Astrocyte (in vitro differentiated cells and primary cell): Measurements from ENCODE around the gene FRMD3. TPM values are rescaled to one million over a fixed set of nuclear protein-coding genes. Genes with fewer than 3 reads are reported as not detected.

ENCODE experiments used
- DNase-seq: peaks from one replicate; pipeline ENCODE4 v3.0.0-alpha.2; 2010; ENCODE audit warnings: low read depth
- FAIRE-seq: peaks from 2 replicates; lab custom pipeline; 2011; peaks lifted over from hg19 to GRCh38; lab: Jason Lieb, UNC
- H2AFZ ChIP-seq: 2 replicates; pipeline ENCODE4 v1.6.0; 2012; ENCODE audit warnings: low read depth, low read length, inconsistent platforms
- H3K27ac ChIP-seq: 2 replicates; pipeline ENCODE4 v1.5.1; 2011; ENCODE audit warnings: low read depth, low read length, inconsistent platforms
- H3K27me3 ChIP-seq: 2 replicates; pipeline ENCODE4 v1.6.0; 2011; ENCODE audit warnings: low read length, inconsistent platforms; ENCODE audit not compliant: insufficient read depth
- H3K36me3 ChIP-seq: 2 replicates; pipeline ENCODE4 v1.5.1; 2011; ENCODE audit warnings: low read length, inconsistent platforms; ENCODE audit not compliant: insufficient read depth
- H3K4me1 ChIP-seq: 2 replicates; pipeline ENCODE4 v1.5.1; 2011; ENCODE audit warnings: low read length, inconsistent platforms; ENCODE audit not compliant: insufficient read depth
- H3K4me2 ChIP-seq: 2 replicates; pipeline ENCODE4 v1.6.0; 2012; ENCODE audit warnings: low read length, inconsistent platforms
- H3K4me3 ChIP-seq: 2 replicates; pipeline ENCODE4 v1.5.1; 2011; ENCODE audit warnings: low read depth, mild to moderate bottlenecking, low read length, inconsistent platforms; ENCODE audit not compliant: insufficient read depth
- H3K79me2 ChIP-seq: 2 replicates; pipeline ENCODE4 v1.6.0; 2012; ENCODE audit warnings: mild to moderate bottlenecking, low read length, inconsistent platforms; ENCODE audit not compliant: insufficient read depth
- H3K9ac ChIP-seq: 2 replicates; pipeline ENCODE4 v1.6.0; 2012; ENCODE audit warnings: mild to moderate bottlenecking, low read length, inconsistent platforms
- H3K9me3 ChIP-seq: 2 replicates; pipeline ENCODE4 v1.5.1; 2012; ENCODE audit warnings: low read depth, mild to moderate bottlenecking, low read length, inconsistent platforms; ENCODE audit not compliant: insufficient read depth
- H4K20me1 ChIP-seq: 2 replicates; pipeline ENCODE4 v1.6.0; 2012; ENCODE audit warnings: low read length, inconsistent platforms; ENCODE audit not compliant: insufficient read depth
- H3K27ac Mint-ChIP-seq: one replicate; pipeline ENCODE4 v1.8.0; 2021; ENCODE audit warnings: mild to moderate bottlenecking, mixed read lengths; ENCODE audit not compliant: unreplicated experiment
- H3K27me3 Mint-ChIP-seq: one replicate; pipeline ENCODE4 v1.8.0; 2021; ENCODE audit warnings: low read depth, mixed read lengths; ENCODE audit not compliant: unreplicated experiment
- H3K36me3 Mint-ChIP-seq: one replicate; pipeline ENCODE4 v1.8.0; 2021; ENCODE audit warnings: low read depth, mixed read lengths; ENCODE audit not compliant: unreplicated experiment
- H3K4me1 Mint-ChIP-seq: one replicate; pipeline ENCODE4 v1.8.0; 2021; ENCODE audit warnings: low read depth, mixed read lengths; ENCODE audit not compliant: unreplicated experiment
- H3K4me3 Mint-ChIP-seq: one replicate; pipeline ENCODE4 v1.8.0; 2021; ENCODE audit warnings: mild to moderate bottlenecking, moderate library complexity, mixed read lengths; ENCODE audit not compliant: unreplicated experiment
- H3K9me3 Mint-ChIP-seq: one replicate; pipeline ENCODE4 v1.8.0; 2021; ENCODE audit warnings: mild to moderate bottlenecking, mixed read lengths; ENCODE audit not compliant: unreplicated experiment
- EZH2 ChIP-seq: IDR thresholded peaks from 2 replicates; pipeline ENCODE4 v1.6.1; 2012; ENCODE audit warnings: mild to moderate bottlenecking, low read length, inconsistent platforms; ENCODE audit not compliant: insufficient read depth
- total RNA-seq: library from RNA; stranded (reverse); gene quantifications from 2 replicates; pipeline ENCODE4 v1.2.1, GENCODE V29; 2021
- TF ChIP-seq, protein P1 (sequence below): IDR thresholded peaks from 2 replicates; pipeline ENCODE4 v1.5.1; 2011; ENCODE audit warnings: low read depth, mild to moderate bottlenecking, inconsistent platforms, low read length, moderate library complexity; ENCODE audit not compliant: insufficient read depth

FRMD3 gene
- total RNA-seq, 1 donor from 2014 or later = 0.39 TPM

DNA sequence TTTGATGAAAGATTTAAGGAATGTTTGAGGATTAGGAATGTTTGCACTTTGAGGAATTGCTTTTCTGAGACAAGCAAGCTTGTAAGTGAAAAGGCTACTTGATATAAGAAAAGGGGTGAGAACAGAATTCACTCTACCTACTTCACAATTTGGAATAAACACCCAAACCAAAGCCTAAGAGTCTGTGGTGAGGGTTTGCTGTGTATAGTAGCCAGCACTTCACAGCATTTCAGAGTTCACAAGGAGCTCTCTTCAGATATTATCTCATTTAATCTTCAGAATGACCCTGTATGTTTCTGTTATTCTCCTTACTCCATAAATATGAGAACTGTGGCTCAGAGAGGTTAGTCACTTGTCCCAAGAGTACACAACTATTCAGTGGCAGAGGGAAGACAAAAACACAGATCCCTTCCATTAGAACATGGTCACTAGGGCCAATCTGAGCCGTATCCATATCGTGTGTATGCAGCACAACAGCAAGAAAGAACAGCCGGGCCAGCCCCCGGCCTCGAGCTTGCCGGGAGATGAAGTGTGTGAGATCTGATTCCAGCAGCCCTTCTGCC, 92.4 kb downstream of the FRMD3 start:
- no peaks in the 10 kb centered on the region for H3K4me1 ChIP-seq
- H3K4me1 Mint-ChIP-seq = no peaks in the 10 kb centered on the region
- no peak for TF ChIP-seq EZH2
- TF ChIP-seq, protein P1, sequence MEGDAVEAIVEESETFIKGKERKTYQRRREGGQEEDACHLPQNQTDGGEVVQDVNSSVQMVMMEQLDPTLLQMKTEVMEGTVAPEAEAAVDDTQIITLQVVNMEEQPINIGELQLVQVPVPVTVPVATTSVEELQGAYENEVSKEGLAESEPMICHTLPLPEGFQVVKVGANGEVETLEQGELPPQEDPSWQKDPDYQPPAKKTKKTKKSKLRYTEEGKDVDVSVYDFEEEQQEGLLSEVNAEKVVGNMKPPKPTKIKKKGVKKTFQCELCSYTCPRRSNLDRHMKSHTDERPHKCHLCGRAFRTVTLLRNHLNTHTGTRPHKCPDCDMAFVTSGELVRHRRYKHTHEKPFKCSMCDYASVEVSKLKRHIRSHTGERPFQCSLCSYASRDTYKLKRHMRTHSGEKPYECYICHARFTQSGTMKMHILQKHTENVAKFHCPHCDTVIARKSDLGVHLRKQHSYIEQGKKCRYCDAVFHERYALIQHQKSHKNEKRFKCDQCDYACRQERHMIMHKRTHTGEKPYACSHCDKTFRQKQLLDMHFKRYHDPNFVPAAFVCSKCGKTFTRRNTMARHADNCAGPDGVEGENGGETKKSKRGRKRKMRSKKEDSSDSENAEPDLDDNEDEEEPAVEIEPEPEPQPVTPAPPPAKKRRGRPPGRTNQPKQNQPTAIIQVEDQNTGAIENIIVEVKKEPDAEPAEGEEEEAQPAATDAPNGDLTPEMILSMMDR = no peak
- no peaks in the 10 kb centered on the region for H3K36me3 ChIP-seq
- no peak overlapping the region for H3K27ac ChIP-seq
- H3K27me3 ChIP-seq = no peaks in the 10 kb centered on the region
- H3K4me2 ChIP-seq = no peak overlapping the region
- H3K9me3 ChIP-seq = no peaks in the 10 kb centered on the region
- H3K27ac Mint-ChIP-seq = no peak overlapping the region
- no peak overlapping the region for H3K4me3 Mint-ChIP-seq
- no peak for DNase-seq
- H3K36me3 Mint-ChIP-seq = no peaks in the 10 kb centered on the region
- H2AFZ ChIP-seq = no peak overlapping the region
- no peak overlapping the region for H3K9ac ChIP-seq
- H4K20me1 ChIP-seq = no peaks in the 10 kb centered on the region
- H3K27me3 Mint-ChIP-seq = peaks cover 1% of the 10 kb centered on the region
- H3K79me2 ChIP-seq = no peaks in the 10 kb centered on the region
- no peak overlapping the region for H3K4me3 ChIP-seq
- no peak for FAIRE-seq
- H3K9me3 Mint-ChIP-seq = peaks cover 2% of the 10 kb centered on the region

DNA sequence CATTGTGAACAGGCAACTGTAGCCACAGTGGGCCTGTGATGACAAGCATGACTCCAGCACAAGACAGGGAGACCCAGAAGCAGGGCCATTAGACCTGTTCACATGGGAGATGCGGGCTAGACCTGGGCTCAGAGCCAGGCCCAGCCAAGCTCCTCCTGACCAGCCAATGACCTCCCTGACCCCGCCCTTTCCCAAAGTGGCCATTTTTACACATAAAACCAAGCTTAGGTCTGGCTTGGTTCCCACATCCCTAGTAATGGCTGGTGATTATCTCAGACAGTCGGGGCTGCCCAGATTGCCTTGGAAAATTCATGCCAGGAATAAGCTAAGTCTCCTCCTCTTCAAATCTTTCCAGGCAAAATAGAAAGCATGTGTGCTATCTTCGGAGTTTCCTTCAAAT, 94.1 kb downstream of the FRMD3 start:
- Histone ChIP-seq H3K79me2 (no peaks in the 10 kb centered on the region), H3K9ac (no peak overlapping the region), H3K27me3 (no peaks in the 10 kb centered on the region), H4K20me1 (no peaks in the 10 kb centered on the region), H3K4me3 (no peak overlapping the region), H3K4me2 (no peak overlapping the region), H2AFZ (no peak overlapping the region), H3K4me1 (no peaks in the 10 kb centered on the region), H3K9me3 (no peaks in the 10 kb centered on the region), H3K36me3 (no peaks in the 10 kb centered on the region), H3K27ac (no peak overlapping the region)
- FAIRE-seq (no peak), DNase-seq (no peak)
- H3K27ac Mint-ChIP-seq = no peak overlapping the region
- no peak for TF ChIP-seq EZH2
- TF ChIP-seq, protein P1 = no peak
- H3K36me3 Mint-ChIP-seq = no peaks in the 10 kb centered on the region
- H3K9me3 Mint-ChIP-seq = peaks cover 3% of the 10 kb centered on the region
- no peak overlapping the region for H3K4me3 Mint-ChIP-seq
- H3K27me3 Mint-ChIP-seq = peaks cover 4% of the 10 kb centered on the region
- no peaks in the 10 kb centered on the region for H3K4me1 Mint-ChIP-seq

DNA sequence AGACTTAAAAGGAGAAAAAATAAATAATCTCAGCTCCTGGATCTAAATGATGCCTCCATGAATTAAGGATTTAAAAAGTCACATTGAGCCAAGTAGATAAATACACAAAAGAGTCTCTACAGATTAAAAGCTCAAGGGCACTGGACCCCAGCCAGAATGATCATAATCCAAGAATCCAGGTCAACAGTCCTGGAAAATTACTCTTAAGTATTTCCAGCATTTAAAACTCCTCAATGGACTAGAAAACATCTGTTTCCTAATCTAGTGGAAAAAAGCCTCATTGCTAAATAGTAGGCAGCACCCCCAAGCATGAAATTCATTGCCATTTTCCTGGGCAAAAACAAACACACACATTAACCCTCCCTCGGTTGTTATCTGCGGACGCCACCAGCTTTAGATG, 96.8 kb downstream of the FRMD3 start:
- H3K9me3 Mint-ChIP-seq = peaks cover 3% of the 10 kb centered on the region
- Histone ChIP-seq H3K9ac (no peak overlapping the region), H4K20me1 (no peaks in the 10 kb centered on the region), H3K4me2 (no peak overlapping the region), H3K79me2 (no peaks in the 10 kb centered on the region), H3K27me3 (no peaks in the 10 kb centered on the region), H3K4me1 (no peaks in the 10 kb centered on the region), H3K27ac (no peak overlapping the region), H3K4me3 (no peak overlapping the region), H3K9me3 (no peaks in the 10 kb centered on the region), H3K36me3 (no peaks in the 10 kb centered on the region), H2AFZ (no peak overlapping the region)
- DNase-seq (no peak), FAIRE-seq (no peak)
- H3K4me3 Mint-ChIP-seq = no peak overlapping the region
- peaks cover 3% of the 10 kb centered on the region for H3K27me3 Mint-ChIP-seq
- TF ChIP-seq, protein P1 = no peak
- TF ChIP-seq EZH2 = no peak
- no peak overlapping the region for H3K27ac Mint-ChIP-seq
- no peaks in the 10 kb centered on the region for H3K36me3 Mint-ChIP-seq
- H3K4me1 Mint-ChIP-seq = no peaks in the 10 kb centered on the region
